Lower leg skin (tissue), 4 donors: ENCODE results near the gene MTRR. TPM values are rescaled to one million over a fixed set of nuclear protein-coding genes. Genes with fewer than 3 reads are reported as not detected.

Experiments used
- DNase-seq, 2 donors: peaks; one replicate each; pipeline ENCODE4 v3.0.0-alpha.2; 2019; ENCODE audit warnings: low spot score in 2 of 2
- H3K4me3 ChIP-seq: fragments of 200-600 bp; sonication (generic); 2 replicates; pipeline ENCODE4 v1.5.1; 2017; ENCODE audit warnings: mild to moderate bottlenecking, low read depth; ENCODE audit not compliant: poor library complexity, severe bottlenecking
- CTCF ChIP-seq, 3 donors: fragments of 450-650 bp; IDR thresholded peaks; one replicate each; pipeline ENCODE4 v1.5.1; 2016; ENCODE audit warnings: antibody characterized with exemption in 3 of 3, mild to moderate bottlenecking in 3 of 3, moderate library complexity in 2 of 3
- POLR2A ChIP-seq, 2 donors: fragments of 450-650 bp; IDR thresholded peaks; one replicate each; pipeline ENCODE4 v1.6.1; 2016 to 2017; ENCODE audit warnings: antibody characterized with exemption in 2 of 2, mild to moderate bottlenecking in 1 of 2, moderate library complexity in 1 of 2
- WGBS, 2 donors: methylation state at CpG; one replicate each; pipeline ENCODE4 v1.1.5; 2018; 5-methylcytosine and 5-hydroxymethylcytosine counted together
- intact Hi-C: fragments of 100-400 bp; cut with DNase I; formaldehyde crosslinking; loops from one replicate; pipeline ENCODE4 v1.15.0; 2023; ENCODE audit warnings: low total_unique reads
- total RNA-seq, 4 donors: library from RNA; depleted of rRNA; stranded (reverse); fragments of >200 nt; gene quantifications; one replicate each; pipeline ENCODE4 v1.1.0, GENCODE V29; 2016

The MTRR gene
- 10 to 100 TPM; 22.6 to 45.4 (median 30.5) TPM for total RNA-seq

GRCh38 chr5:7868773-7869473, at the start of gene MTRR, which contains the start of gene FASTKD3:
TSS of gene MTRR (plus strand) at chr5:7869148. CDS start at chr5:7870795, 1,647 bp downstream.
TSS of gene FASTKD3 (minus strand) at chr5:7869031. CDS start at chr5:7868083, 948 bp downstream.
- 0% methylated on average over 40 to 76 of the region's 83 CpGs for WGBS, 2 donors
- intact Hi-C loops, result no loop called here
- TF ChIP-seq CTCF (IDR thresholded peaks at IDR 0.05) (no peak), POLR2A (IDR thresholded peaks at IDR 0.05) (no peak)
- peak; percentile 91 to 99 for DNase-seq
- peak within 1 kb of the TSS; percentile 99 for H3K4me3 ChIP-seq

DNA sequence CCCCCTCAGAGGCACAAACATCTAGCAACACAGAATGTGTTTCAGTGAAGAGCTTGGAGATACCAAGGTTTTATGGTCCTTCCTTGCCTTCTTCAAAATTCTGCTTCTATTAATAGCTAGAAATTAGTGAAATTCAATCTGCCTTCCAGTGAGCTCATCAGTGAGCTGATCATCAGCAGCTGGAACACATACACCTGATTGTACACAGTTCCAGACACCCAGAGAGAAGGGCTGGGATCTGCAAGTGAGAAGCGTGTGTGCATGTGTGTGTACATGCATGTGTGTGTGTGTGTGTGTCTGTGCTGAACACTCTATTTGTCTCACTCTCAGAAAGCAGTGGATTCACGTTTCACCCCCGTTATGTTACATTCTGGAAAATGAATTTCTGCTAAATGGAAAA, 46.5 kb upstream of the MTRR start:
- no peak for DNase-seq
- H3K4me3 ChIP-seq, result no peak overlapping the region
- TF ChIP-seq CTCF (IDR thresholded peaks at IDR 0.05), result no peak
- TF ChIP-seq POLR2A (IDR thresholded peaks at IDR 0.05), result no peak
- intact Hi-C loops, result no loop called here
- WGBS, 2 donors, result 79 to 87% methylated on average over 3 of the region's 3 CpGs

GRCh38 chr5:7823594-7823993, 45.4 kb upstream of the MTRR start:
- TF ChIP-seq POLR2A (IDR thresholded peaks at IDR 0.05) (no peak), CTCF (IDR thresholded peaks at IDR 0.05) (no peak)
- WGBS, 2 donors, result 61 to 68% methylated on average over 8 of the region's 8 CpGs
- no peak overlapping the region for H3K4me3 ChIP-seq
- DNase-seq, result no peak
- intact Hi-C loops, result no loop called here

DNA sequence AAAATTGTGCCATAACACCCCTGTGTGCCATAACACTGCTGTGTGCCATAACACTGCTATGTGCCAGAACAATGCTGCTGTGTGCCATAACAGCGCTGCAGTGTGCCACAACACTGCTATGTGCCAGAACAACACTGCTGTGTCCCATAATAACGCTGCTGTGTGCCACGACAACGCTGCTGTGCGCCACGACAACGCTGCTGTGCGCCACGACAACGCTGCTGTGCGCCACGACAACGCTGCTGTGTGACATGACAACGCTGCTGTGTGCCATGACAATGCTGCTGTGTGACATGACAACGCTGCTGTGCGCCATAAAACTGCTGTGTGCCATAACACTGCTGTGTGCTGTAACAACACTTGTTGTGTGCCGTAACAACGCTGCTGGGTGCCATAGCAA, 44.0 kb upstream of the MTRR start:
- no peak overlapping the region for H3K4me3 ChIP-seq
- 86 to 90% methylated on average over 17 to 18 of the region's 18 CpGs for WGBS, 2 donors
- intact Hi-C loops, result no loop called here
- DNase-seq, result no peak
- no peak for TF ChIP-seq POLR2A (IDR thresholded peaks at IDR 0.05)
- no peak for TF ChIP-seq CTCF (IDR thresholded peaks at IDR 0.05)

DNA sequence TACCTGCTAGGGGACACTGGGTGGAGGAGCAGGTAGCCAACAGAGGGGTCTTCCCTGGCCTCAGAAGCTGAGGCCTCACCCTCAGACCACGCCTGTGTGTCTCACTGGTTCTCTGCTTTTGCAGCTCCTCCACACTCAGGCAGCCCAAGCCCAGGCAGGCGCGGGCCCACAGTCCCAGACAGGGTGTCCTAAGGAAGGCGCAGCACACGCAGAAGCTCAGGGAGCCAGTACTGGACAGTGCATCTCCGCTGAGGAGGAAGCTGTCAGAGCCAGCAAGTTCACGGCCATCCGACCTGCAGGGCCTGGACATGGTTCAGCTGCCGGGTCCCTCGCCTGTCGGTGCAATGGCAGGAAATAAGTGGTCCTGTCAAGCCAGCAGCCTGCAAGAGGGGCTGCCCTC, 43.3 kb upstream of the MTRR start:
- 96 to 99% methylated on average over 10 to 11 of the region's 11 CpGs for WGBS, 2 donors
- intact Hi-C loops, result no loop called here
- DNase-seq, result no peak
- no peak for TF ChIP-seq CTCF (IDR thresholded peaks at IDR 0.05)
- TF ChIP-seq POLR2A (IDR thresholded peaks at IDR 0.05), result no peak
- H3K4me3 ChIP-seq, result no peak overlapping the region

DNA sequence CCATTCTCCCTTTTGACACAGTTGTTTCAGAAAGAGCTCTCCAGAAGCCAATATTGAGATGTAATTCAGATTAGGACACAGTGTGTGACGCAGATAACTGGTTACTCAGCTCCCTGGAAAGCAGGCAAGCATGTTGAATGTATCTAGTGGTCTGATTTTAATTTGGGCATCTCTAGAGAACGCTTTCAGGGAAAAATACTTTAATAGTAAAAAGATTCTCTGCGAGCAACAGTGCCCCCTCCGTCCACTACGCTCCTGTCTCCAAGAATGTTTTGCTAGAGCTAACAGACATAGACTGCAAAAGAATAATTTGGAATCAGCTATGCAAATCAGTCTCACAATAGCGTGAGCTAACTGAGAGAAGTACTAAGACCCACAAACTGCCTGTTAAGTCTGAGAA, 41.3 kb upstream of the MTRR start:
- no peak overlapping the region for H3K4me3 ChIP-seq
- no peak for DNase-seq
- WGBS, 2 donors, result 57 to 64% methylated on average over 6 of the region's 6 CpGs
- TF ChIP-seq POLR2A (IDR thresholded peaks at IDR 0.05), result no peak
- no peak for TF ChIP-seq CTCF (IDR thresholded peaks at IDR 0.05)
- intact Hi-C loops, result no loop called here
